Hepatocyte (in vitro differentiated cells): ENCODE results near the gene ADRM1.

Source experiments
- EZH2 ChIP-seq: fragments of 200-600 bp; sonication (generic); IDR thresholded peaks from 2 replicates; pipeline ENCODE4 v1.6.1; 2016; ENCODE audit warnings: antibody characterized with exemption, mild to moderate bottlenecking, borderline replicate concordance
- TF ChIP-seq, protein P1 (sequence below): fragments of 200-600 bp; sonication (generic); IDR thresholded peaks from 2 replicates; pipeline ENCODE4 v1.5.1; 2016; ENCODE audit warnings: antibody characterized with exemption, mild to moderate bottlenecking; ENCODE audit not compliant: poor library complexity

DNA sequence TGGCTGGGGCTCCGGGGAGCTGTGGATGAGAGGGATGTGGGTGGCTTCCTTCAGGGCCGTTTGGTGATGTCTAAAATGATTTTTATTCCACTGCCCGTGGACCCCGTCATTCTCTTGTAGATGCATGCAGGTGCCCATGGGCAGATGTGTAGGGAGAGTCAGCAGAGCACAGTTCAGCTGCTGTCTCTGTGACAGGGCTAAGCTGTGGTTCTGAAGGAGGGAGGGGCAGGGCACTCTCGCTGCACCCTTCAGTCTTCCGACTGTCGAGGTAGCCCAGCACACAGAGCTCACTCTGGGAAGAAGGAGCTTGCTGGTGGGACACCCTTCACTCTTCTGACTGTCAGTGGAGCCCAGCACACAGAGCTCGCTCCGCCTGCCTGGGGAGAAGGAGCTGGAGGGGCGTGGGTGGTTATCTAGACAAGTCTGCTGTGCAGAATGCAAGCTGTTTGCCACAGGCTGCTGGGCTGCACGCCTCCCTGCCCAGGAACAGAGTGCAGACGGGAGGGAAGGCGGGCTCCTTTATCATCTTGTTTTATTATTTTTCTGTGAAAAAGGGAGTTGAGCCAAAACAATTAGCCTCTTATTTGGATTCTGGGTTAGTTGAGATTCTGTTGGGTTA, 28.4 kb upstream of the ADRM1 start:
- TF ChIP-seq, protein P1, sequence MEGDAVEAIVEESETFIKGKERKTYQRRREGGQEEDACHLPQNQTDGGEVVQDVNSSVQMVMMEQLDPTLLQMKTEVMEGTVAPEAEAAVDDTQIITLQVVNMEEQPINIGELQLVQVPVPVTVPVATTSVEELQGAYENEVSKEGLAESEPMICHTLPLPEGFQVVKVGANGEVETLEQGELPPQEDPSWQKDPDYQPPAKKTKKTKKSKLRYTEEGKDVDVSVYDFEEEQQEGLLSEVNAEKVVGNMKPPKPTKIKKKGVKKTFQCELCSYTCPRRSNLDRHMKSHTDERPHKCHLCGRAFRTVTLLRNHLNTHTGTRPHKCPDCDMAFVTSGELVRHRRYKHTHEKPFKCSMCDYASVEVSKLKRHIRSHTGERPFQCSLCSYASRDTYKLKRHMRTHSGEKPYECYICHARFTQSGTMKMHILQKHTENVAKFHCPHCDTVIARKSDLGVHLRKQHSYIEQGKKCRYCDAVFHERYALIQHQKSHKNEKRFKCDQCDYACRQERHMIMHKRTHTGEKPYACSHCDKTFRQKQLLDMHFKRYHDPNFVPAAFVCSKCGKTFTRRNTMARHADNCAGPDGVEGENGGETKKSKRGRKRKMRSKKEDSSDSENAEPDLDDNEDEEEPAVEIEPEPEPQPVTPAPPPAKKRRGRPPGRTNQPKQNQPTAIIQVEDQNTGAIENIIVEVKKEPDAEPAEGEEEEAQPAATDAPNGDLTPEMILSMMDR, result no peak
- TF ChIP-seq EZH2, result no peak
